Natural killer cell treated with Interleukin-12 subunit alpha and Interleukin-12 subunit beta and Interleukin-15 and Interleukin-18, amount 100 ng/mL, for 72 hours (primary cell): ENCODE results near the gene EVA1C. TPM values are rescaled to one million over a fixed set of nuclear protein-coding genes. Genes with fewer than 3 reads are reported as not detected.
"Not testable (repeated sequence)": the region's sequence is repeated elsewhere in the genome, so short reads cannot be mapped to it uniquely, and the experiment has no call there.

Experiments
- ATAC-seq, 2 donors: fragments of 150-1000 bp; cut with Tn5 transposase in 1 of 2; sonication (Bioruptor Pico), chemical (Tn5 transposase) in 1 of 2; 2 replicates each; pipeline ENCODE4 v1.10.0; 2021
- DNase-seq: peaks from one replicate; pipeline ENCODE4 v3.0.0; 2022; ENCODE audit warnings: low spot score
- H3K27ac Mint-ChIP-seq, 2 donors: 1 replicate in 1 of 2; 2 replicates in 1 of 2; pipeline ENCODE4 v1.8.0; 2022; ENCODE audit warnings: mixed read lengths in 2 of 2, mild to moderate bottlenecking in 1 of 2, moderate library complexity in 1 of 2
- H3K27me3 Mint-ChIP-seq, 2 donors: 1 replicate in 1 of 2; 2 replicates in 1 of 2; pipeline ENCODE4 v1.8.0; 2022; ENCODE audit warnings: mixed read lengths in 2 of 2
- H3K36me3 Mint-ChIP-seq: one replicate; pipeline ENCODE4 v1.8.0; 2022; ENCODE audit warnings: mixed read lengths
- H3K4me1 Mint-ChIP-seq, 2 donors: 1 replicate in 1 of 2; 2 replicates in 1 of 2; pipeline ENCODE4 v1.8.0; 2022; ENCODE audit warnings: low read depth in 2 of 2, mixed read lengths in 2 of 2, mild to moderate bottlenecking in 1 of 2
- H3K4me3 Mint-ChIP-seq: one replicate; pipeline ENCODE4 v1.8.0; 2022; ENCODE audit warnings: mixed read lengths
- H3K9me3 Mint-ChIP-seq: 2 replicates; pipeline ENCODE4 v1.8.0; 2022; ENCODE audit warnings: mixed read lengths
- total RNA-seq, 2 donors: library from RNA; stranded (reverse); gene quantifications; one replicate each; pipeline ENCODE4 v1.2.3, GENCODE V29; 2022

Gene EVA1C
- total RNA-seq, 2 donors from 2014 or later, result 1.2 to 4.7 TPM

DNA sequence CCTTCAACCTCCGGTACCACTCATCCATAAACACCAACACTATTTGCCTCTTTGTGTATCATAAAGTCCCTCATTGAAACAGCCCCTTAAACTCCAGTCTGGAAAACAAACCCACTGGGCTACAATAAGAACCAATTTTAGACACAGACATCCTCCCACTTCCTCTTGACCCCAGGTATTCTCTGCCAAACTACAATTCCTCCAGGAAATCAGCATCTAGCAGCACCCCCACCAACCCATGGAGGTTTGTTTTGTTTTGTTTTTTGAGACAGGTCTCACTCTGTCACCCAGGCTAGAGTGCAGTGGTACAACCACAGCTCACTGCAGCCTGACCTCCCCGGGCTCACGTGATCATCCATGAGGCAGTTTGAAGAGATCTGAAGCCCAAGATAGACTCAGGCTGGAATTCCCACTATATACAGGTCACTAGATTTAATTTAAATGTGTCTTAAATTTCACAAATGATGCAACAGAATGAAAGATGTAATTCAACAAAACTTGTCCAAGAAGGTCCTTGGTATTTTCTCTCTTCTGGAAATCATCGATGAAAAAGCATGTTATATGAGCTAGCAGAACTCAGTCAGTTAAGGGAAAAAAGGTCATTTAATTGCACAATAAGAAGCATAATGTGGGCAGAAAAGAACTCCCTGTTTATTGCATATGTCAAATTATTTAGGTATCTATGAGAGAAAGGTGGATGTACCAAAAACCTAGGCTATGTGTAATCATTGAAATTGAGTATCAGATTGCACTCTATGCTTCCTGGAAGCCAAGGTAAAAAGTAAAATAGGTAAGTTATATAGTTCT is 142.5 kb downstream of the EVA1C start:
- H3K9me3 Mint-ChIP-seq, result no peaks in the 10 kb centered on the region
- H3K4me3 Mint-ChIP-seq, result no peak overlapping the region
- DNase-seq (no peak), ATAC-seq (no peak)
- H3K36me3 Mint-ChIP-seq, result no peaks in the 10 kb centered on the region
- no peaks in the 10 kb centered on the region for H3K27me3 Mint-ChIP-seq
- peaks cover 0 to 13% of the 10 kb centered on the region in 2 donors for H3K4me1 Mint-ChIP-seq
- H3K27ac Mint-ChIP-seq, result no peak overlapping the region

DNA sequence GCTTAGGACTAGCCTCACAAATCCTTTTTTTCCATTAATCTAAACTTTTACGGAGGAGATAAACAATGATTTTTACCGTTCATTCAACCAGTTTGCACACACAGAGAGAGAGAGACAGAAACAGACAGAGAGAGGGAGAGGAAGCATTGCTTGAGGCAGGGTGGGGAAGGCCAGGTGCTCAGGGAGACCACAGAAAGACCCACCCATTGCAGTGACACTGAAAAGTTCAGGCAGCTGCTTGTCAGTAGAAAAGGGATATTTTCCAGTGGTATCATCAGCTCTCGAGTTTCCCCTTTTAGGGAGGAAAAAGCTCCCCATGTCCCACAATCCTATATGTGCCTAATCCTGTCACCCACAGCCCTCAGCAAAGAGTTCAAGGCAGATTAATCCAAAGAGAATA is 145.6 kb downstream of the EVA1C start:
- no peak for DNase-seq
- Mint-ChIP-seq H3K27ac (no peak overlapping the region), H3K4me1 (peaks cover 0 to 13% of the 10 kb centered on the region in 2 donors), H3K27me3 (no peaks in the 10 kb centered on the region), H3K9me3 (no peaks in the 10 kb centered on the region), H3K36me3 (no peaks in the 10 kb centered on the region), H3K4me3 (no peak overlapping the region)
- ATAC-seq, result no peak

DNA sequence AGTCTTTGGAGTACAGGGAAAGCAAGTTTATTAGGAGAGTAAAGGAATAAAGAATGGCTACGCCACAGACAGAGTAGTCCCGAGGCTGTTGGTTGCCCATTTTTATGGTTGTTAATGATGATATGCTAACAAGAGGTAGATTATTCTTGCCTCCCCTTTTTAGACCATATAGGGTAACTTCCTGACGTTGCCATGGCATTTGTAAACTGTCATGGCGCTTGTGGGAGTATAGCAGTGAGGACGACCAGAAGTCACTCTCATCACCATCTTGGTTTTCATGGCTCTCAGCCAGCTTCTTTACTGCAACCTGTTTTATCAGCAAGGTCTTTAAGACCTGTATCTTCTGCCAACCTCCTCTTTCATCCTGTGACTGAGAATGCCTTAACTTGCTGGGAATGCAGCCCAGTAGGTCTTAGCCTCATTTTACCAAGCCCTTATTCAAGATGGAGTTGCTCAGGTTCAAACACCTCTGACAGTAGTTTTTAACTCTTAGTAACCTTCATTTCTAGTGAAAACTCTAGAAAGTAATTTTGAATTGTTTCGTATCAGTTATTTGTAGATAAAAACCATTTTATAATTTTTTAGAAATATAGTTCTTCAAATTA is 146.6 kb downstream of the EVA1C start:
- H3K36me3 Mint-ChIP-seq, result peaks cover under 1% of the 10 kb centered on the region
- H3K9me3 Mint-ChIP-seq, result no peaks in the 10 kb centered on the region
- peaks cover 0 to 13% of the 10 kb centered on the region in 2 donors for H3K4me1 Mint-ChIP-seq
- H3K27ac Mint-ChIP-seq, result no peak overlapping the region
- no peak for ATAC-seq
- H3K27me3 Mint-ChIP-seq, result no peaks in the 10 kb centered on the region
- no peak overlapping the region for H3K4me3 Mint-ChIP-seq
- DNase-seq, result no peak

DNA sequence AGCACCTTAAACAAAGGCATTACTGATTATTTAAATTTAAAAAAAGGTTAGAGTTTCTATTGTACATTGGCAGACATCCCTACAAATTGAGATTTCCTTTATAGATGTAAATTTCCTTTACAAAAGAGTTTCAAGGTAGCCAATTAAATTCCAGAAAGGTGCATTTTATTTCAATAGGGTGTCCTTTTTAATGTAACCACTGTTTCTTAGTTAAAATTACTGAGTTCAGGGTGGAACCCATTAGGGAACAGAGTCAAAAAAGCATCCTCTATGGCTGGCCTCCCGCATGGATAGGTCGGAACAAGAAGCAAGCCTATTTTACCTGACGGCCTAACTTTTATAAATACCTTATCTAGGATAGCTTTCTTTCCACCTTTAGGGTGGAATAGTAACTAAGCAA is 148.4 kb downstream of the EVA1C start:
- peaks cover 0 to 4% of the 10 kb centered on the region in 2 donors for H3K4me1 Mint-ChIP-seq
- ATAC-seq (no peak), DNase-seq (no peak)
- peaks cover 18% of the 10 kb centered on the region for H3K36me3 Mint-ChIP-seq
- H3K27me3 Mint-ChIP-seq, result no peaks in the 10 kb centered on the region
- no peak overlapping the region for H3K4me3 Mint-ChIP-seq
- H3K27ac Mint-ChIP-seq, result no peak overlapping the region
- H3K9me3 Mint-ChIP-seq, result no peaks in the 10 kb centered on the region

DNA sequence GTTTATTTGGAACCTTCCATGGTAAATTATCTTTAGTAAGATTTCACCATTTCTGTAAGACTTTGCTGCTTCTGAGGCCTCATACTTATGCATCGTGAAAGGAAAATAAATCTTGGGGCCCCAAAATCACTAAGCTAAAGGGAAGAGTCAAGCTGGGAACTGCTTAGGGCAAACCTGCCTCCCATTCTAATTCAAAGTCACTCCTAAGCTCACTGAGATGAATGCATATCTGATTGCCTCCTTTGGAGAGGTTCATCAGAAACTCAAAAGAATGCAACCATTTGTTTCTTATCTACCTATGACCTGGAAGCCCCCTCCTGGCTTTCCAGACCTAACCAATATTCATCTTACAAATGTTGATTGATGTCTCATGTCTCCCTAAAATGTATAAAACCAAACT is 149.0 kb downstream of the EVA1C start:
- not testable (repeated sequence) for ATAC-seq, H3K4me1 Mint-ChIP-seq, DNase-seq, H3K9me3 Mint-ChIP-seq, H3K4me3 Mint-ChIP-seq, H3K27me3 Mint-ChIP-seq, H3K27ac Mint-ChIP-seq
- H3K36me3 Mint-ChIP-seq, result peaks cover 24% of the 10 kb centered on the region

DNA sequence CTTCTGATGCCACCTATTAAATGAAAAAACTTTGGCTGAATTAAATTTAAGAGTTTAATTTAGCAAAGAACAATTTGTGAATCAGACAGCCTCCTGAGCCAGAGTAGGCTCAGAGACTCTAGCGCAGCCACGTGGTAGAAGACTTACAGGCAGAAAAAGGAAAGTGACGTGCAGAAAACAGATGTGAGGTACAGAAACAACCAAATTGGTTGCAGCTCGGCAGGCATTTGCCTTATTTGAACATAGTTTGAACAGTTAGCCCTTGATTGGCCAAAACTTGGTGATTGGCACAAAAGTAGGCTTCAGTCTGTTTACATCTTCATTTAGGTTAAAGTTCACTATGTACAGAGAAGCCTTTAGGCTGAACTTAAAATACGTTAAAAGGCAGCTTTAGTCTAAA is 149.9 kb downstream of the EVA1C start:
- DNase-seq (no peak), ATAC-seq (no peak)
- peak overlapping the region in 1 of 2 donors; percentile 44 for H3K27ac Mint-ChIP-seq
- H3K9me3 Mint-ChIP-seq, result no peaks in the 10 kb centered on the region
- H3K4me1 Mint-ChIP-seq, result no peaks in the 10 kb centered on the region
- peaks cover 25% of the 10 kb centered on the region for H3K36me3 Mint-ChIP-seq
- no peaks in the 10 kb centered on the region for H3K27me3 Mint-ChIP-seq
- H3K4me3 Mint-ChIP-seq, result no peak overlapping the region

DNA sequence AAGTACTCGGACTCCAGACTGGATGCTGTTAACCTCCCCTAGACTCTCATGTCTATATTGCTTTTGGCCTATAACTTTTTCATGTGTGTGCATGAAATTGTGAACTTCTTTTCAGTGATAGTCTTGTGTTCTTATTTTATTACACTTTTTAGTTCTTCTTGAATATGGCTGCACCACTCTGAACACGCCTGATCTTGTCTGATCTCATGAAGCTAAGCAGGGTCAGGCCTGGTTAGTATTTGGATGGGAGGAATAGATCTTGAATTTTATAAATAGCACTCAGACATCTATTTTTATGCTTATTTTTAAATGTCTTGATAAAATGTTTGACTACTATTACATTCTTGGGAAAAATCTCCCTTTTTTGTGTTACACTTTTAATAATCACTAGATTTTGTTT is 150.4 kb downstream of the EVA1C start:
- Mint-ChIP-seq H3K36me3 (peaks cover 25% of the 10 kb centered on the region), H3K27me3 (no peaks in the 10 kb centered on the region), H3K9me3 (no peaks in the 10 kb centered on the region), H3K4me3 (no peak overlapping the region), H3K4me1 (no peaks in the 10 kb centered on the region), H3K27ac (no peak overlapping the region)
- ATAC-seq, result no peak
- DNase-seq, result no peak

Other genes with a start within 250 kb of the EVA1C start
- gene MIS18A, start 133.7 kb upstream of the EVA1C start, total RNA-seq, result 10 to 100 TPM; 13.4 to 25.2 TPM
- not detected for gene MRAP, start 113.9 kb upstream of the EVA1C start, total RNA-seq
- 10 to 100 TPM; 21.9 to 56.0 TPM for gene URB1, start 19.7 kb upstream of the EVA1C start, total RNA-seq
- gene TCP10L, start 172.8 kb downstream of the EVA1C start, total RNA-seq, result 1 to 10 TPM; 1.1 to 1.3 TPM
- 10 to 100 TPM; 31.0 to 37.6 TPM for gene CFAP298, start 199.7 kb downstream of the EVA1C start, total RNA-seq